NCI-H748 treated with DMSO at 0.1 percent for 48 hours (cell line): ENCODE measurements around the gene TBC1D32.
"Not testable (repeated sequence)": the region's sequence is repeated elsewhere in the genome, so short reads cannot be mapped to it uniquely, and the experiment has no call there.

Experiments used
- DNase-seq: peaks from one replicate; lab custom pipeline; 2025; lab: John Stamatoyannopoulos, UW

The TBC1D32 gene

GRCh38 chr6:121334299-121335086, at the start of gene TBC1D32:
Gene TBC1D32, minus strand, starts transcription at chr6:121334480. Its CDS starts 50 bp downstream, at chr6:121334430.
- peak; percentile 78 for DNase-seq

- no peak for DNase-seq
These were observed 49.2 kb upstream of the TBC1D32 start for GRCh38 chr6:121383478-121383877.

GRCh38 chr6:121382467-121383121, 48.3 kb upstream of the TBC1D32 start:
- no peak for DNase-seq

- DNase-seq, result no peak
These were observed 42.1 kb upstream of the TBC1D32 start for GRCh38 chr6:121376411-121376810.

- not testable (repeated sequence) for DNase-seq
These were observed 39.9 kb upstream of the TBC1D32 start for GRCh38 chr6:121374219-121374618.

- no peak for DNase-seq
These were observed 31.5 kb upstream of the TBC1D32 start for GRCh38 chr6:121365536-121366521.

GRCh38 chr6:121356575-121356974, 22.3 kb upstream of the TBC1D32 start:
- no peak for DNase-seq

GRCh38 chr6:121354764-121355163, 20.5 kb upstream of the TBC1D32 start:
- DNase-seq, result no peak

GRCh38 chr6:121352941-121353340, 18.7 kb upstream of the TBC1D32 start:
- DNase-seq, result no peak

- no peak for DNase-seq
These were observed 17.6 kb upstream of the TBC1D32 start for GRCh38 chr6:121351916-121352315.

GRCh38 chr6:121349596-121349995, 15.3 kb upstream of the TBC1D32 start:
- no peak for DNase-seq

GRCh38 chr6:121347484-121347883, 13.2 kb upstream of the TBC1D32 start:
- DNase-seq, result no peak

- DNase-seq, result no peak
These were observed 10.3 kb upstream of the TBC1D32 start for GRCh38 chr6:121344539-121344938.

GRCh38 chr6:121339639-121340226, 5.5 kb upstream of the TBC1D32 start:
- no peak for DNase-seq

- no peak for DNase-seq
These were observed 4.7 kb upstream of the TBC1D32 start for GRCh38 chr6:121338956-121339355.

GRCh38 chr6:121338366-121338765, 4.1 kb upstream of the TBC1D32 start:
- no peak for DNase-seq

GRCh38 chr6:121335087-121336008, 1.1 kb upstream of the TBC1D32 start:
- no peak for DNase-seq

- DNase-seq, result not testable (repeated sequence)
These were observed 586 bp downstream of the TBC1D32 start for GRCh38 chr6:121333694-121334093.

GRCh38 chr6:121333196-121333595, 1.1 kb downstream of the TBC1D32 start:
- no peak for DNase-seq

GRCh38 chr6:121330516-121330915, 3.8 kb downstream of the TBC1D32 start:
- no peak for DNase-seq

- DNase-seq, result no peak
These were observed 13.0 kb downstream of the TBC1D32 start for GRCh38 chr6:121321282-121321681.
